HG03469 (cell line): Measurements from ENCODE around the gene ZFP28.

Experiments
- ATAC-seq: cut with Tn5 transposase; IDR thresholded peaks from one replicate; pipeline ENCODE4 v1.9.1; 2021; ENCODE audit warnings: mild to moderate bottlenecking, moderate library complexity, moderate number of reproducible peaks; ENCODE audit not compliant: unreplicated experiment

The ZFP28 gene

DNA sequence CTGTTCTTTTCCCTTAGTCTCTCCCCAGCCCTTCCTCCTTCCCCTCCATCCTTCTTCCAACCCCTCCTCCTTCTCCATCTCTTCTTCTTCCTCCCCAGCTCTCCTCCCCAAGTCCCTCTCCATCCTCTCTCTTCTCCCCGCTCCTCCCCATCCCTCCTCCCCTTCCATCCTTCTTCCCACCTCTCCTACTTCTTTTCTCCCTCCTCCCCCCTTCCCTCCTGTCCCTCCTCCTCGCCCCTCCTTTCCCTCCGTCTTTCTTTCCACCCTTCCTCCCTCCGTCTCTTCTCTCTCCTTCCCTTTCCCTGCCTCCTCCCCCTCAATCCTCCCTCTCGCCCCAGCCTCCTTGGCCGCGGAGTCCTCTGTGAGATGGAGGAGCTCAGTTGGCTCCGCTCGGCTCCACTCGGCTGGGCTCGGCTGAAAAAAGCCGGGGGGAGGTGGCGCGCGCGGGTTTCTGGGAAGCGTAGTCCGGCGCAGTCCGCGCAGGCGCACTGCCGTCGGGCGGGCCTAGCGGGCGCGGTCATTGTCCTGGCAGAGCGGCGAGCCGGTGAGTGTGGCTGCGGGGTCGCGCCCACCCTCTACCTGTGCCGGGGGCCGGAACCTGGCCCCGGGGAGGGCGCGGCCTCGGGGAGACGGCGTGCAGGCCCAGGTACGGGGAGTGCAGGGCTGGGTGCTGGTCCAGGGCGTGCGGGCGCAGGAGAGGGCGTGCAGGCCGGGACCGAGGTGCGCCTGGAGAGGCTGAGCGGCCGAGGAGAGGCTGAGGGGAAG is 56.2 kb downstream of the ZFP28 start, which contains the start of gene ZNF71:
Gene ZNF71 (plus strand): TSS at position 520 of the 765 bp plus-strand sequence. CDS start 6,257 bp downstream, outside the sequence.
- ATAC-seq = peak; percentile 77

GRCh38 chr19:56595548-56595899 is 56.8 kb downstream of the ZFP28 start:
- no peak for ATAC-seq

- ATAC-seq = no peak
Observed at GRCh38 chr19:56596676-56597075, 57.9 kb downstream of the ZFP28 start.

GRCh38 chr19:56597696-56598095 is 58.9 kb downstream of the ZFP28 start:
- no peak for ATAC-seq

DNA sequence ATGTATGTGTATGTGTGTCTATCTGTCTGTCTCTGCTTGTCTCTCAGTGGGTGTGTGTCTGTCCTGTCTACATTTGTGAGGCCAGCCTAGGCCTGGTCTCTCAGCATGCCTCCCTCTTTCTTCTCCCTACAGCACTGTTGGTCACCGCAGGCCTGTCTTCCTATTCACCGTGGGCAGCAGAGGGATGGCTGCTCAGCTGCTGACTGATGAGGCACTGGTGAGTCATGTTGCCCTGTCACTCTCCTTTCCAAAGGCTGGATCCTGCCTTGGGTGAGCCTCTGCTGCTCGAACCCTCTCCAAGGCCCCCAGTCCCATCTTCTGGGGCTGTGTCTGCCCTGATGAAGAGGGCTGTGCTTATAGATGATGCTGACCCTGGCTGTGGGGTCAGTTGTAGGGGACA is 62.6 kb downstream of the ZFP28 start:
- ATAC-seq = no peak

- ATAC-seq = no peak
Observed at GRCh38 chr19:56603829-56604228, 65.1 kb downstream of the ZFP28 start.
